Astrocyte of the cerebellum (primary cell): Measurements from ENCODE around the gene KPNA1.

Source experiments
- DNase-seq: peaks from one replicate; pipeline ENCODE4 v3.0.0-alpha.2; 2011; ENCODE audit warnings: low read depth
- H3K4me3 ChIP-seq: 2 replicates; pipeline ENCODE4 v1.5.1; 2011; ENCODE audit warnings: mild to moderate bottlenecking, low read depth, low read length, moderate library complexity
- CTCF ChIP-seq: IDR thresholded peaks from 2 replicates; pipeline ENCODE4 v1.5.1; 2012; ENCODE audit warnings: low read length, low read depth, moderate library complexity, mild to moderate bottlenecking; ENCODE audit errors: missing control alignments
- in situ Hi-C: cut with HindIII; loops from 2 replicates; pipeline ENCODE4 v1.10.0; 2017; ENCODE audit warnings: low sequenced_read_pairs

Gene KPNA1

GRCh38 chr3:122558605-122559004, 43.9 kb upstream of the KPNA1 start:
- DNase-seq = no peak
- H3K4me3 ChIP-seq = no peak overlapping the region
- TF ChIP-seq CTCF = no peak
- in situ Hi-C loops = no loop called here

- TF ChIP-seq CTCF = no peak
- in situ Hi-C loops = no loop called here
- no peak for DNase-seq
- H3K4me3 ChIP-seq = no peak overlapping the region
Observed at GRCh38 chr3:122557356-122557755, 42.6 kb upstream of the KPNA1 start.

GRCh38 chr3:122555275-122556071, 40.7 kb upstream of the KPNA1 start:
- in situ Hi-C loops = no loop called here
- H3K4me3 ChIP-seq = no peak overlapping the region
- no peak for TF ChIP-seq CTCF
- peak; percentile 23 for DNase-seq

GRCh38 chr3:122553171-122553570, 38.4 kb upstream of the KPNA1 start:
- H3K4me3 ChIP-seq = no peak overlapping the region
- no peak for DNase-seq
- in situ Hi-C loops = no loop called here
- TF ChIP-seq CTCF = no peak

GRCh38 chr3:122548619-122549018, 33.9 kb upstream of the KPNA1 start:
- no peak overlapping the region for H3K4me3 ChIP-seq
- in situ Hi-C loops = no loop called here
- no peak for TF ChIP-seq CTCF
- DNase-seq = no peak

GRCh38 chr3:122548076-122548475, 33.3 kb upstream of the KPNA1 start:
- no peak overlapping the region for H3K4me3 ChIP-seq
- in situ Hi-C loops = no loop called here
- DNase-seq = no peak
- no peak for TF ChIP-seq CTCF
